ENCODE measurements around the gene MFF.
A peak's percentile ranks its signal among the peaks of the same experiment; 100 is the strongest.

The MFF gene

GRCh38 chr2:227324995-227325838, at the start of gene MFF:
Gene MFF, plus strand, starts transcription at chr2:227325251. Its CDS starts 5,415 bp downstream, at chr2:227330666.
- DNase-seq: peak; percentile 92

GRCh38 chr2:227280895-227281294, 44.2 kb upstream of the MFF start:
- DNase-seq: no peak

- no peak for DNase-seq
Observed at GRCh38 chr2:227285741-227286236, 39.3 kb upstream of the MFF start.

- no peak for DNase-seq
Observed at GRCh38 chr2:227287771-227288170, 37.3 kb upstream of the MFF start.

GRCh38 chr2:227292314-227292713, 32.7 kb upstream of the MFF start:
- DNase-seq: no peak

GRCh38 chr2:227293531-227293930, 31.5 kb upstream of the MFF start:
- no peak for DNase-seq

- peak; percentile 65 for DNase-seq
Observed at GRCh38 chr2:227295806-227296205, 29.2 kb upstream of the MFF start.

- no peak for DNase-seq
Observed at GRCh38 chr2:227296671-227297405, 28.2 kb upstream of the MFF start.

- DNase-seq: peak; percentile 27
Observed at GRCh38 chr2:227301523-227301922, 23.5 kb upstream of the MFF start.

GRCh38 chr2:227308784-227309183, 16.3 kb upstream of the MFF start:
- DNase-seq: no peak

- no peak for DNase-seq
Observed at GRCh38 chr2:227310756-227311110, 14.3 kb upstream of the MFF start.

- DNase-seq: no peak
Observed at GRCh38 chr2:227311861-227312506, 13.1 kb upstream of the MFF start.

GRCh38 chr2:227312579-227312978, 12.5 kb upstream of the MFF start:
- DNase-seq: no peak

- DNase-seq: no peak
Observed at GRCh38 chr2:227313310-227313709, 11.7 kb upstream of the MFF start.

- DNase-seq: no peak
Observed at GRCh38 chr2:227317834-227318233, 7.2 kb upstream of the MFF start.

GRCh38 chr2:227320305-227321094, 4.6 kb upstream of the MFF start:
- DNase-seq: no peak

GRCh38 chr2:227322530-227323205, 2.4 kb upstream of the MFF start:
- DNase-seq: no peak

GRCh38 chr2:227323818-227324217, 1.2 kb upstream of the MFF start:
- no peak for DNase-seq

- peak; percentile 53 for DNase-seq
Observed at GRCh38 chr2:227324642-227324994, 433 bp upstream of the MFF start.

GRCh38 chr2:227325839-227326195, 766 bp downstream of the MFF start:
- peak; percentile 52 for DNase-seq

GRCh38 chr2:227326783-227327182, 1.7 kb downstream of the MFF start:
- no peak for DNase-seq

- no peak for DNase-seq
Observed at GRCh38 chr2:227335713-227336112, 10.7 kb downstream of the MFF start.

Data from NCI-H69 (cell line).